ELR (cell line): ENCODE results near the gene UBD.

Source experiments
- DNase-seq: peaks from one replicate; pipeline ENCODE4 v3.0.0-alpha.2; 2015; ENCODE audit warnings: low read depth

The UBD gene

GRCh38 chr6:29521006-29521680, 38.4 kb downstream of the UBD start:
- DNase-seq: no peak

GRCh38 chr6:29520232-29520631, 39.3 kb downstream of the UBD start:
- no peak for DNase-seq

- DNase-seq: no peak
Measured at GRCh38 chr6:29519291-29520010, 40.1 kb downstream of the UBD start.

- no peak for DNase-seq
Measured at GRCh38 chr6:29517728-29518440, 41.6 kb downstream of the UBD start.

- no peak for DNase-seq
Measured at GRCh38 chr6:29517245-29517644, 42.3 kb downstream of the UBD start.

GRCh38 chr6:29516108-29516507, 43.4 kb downstream of the UBD start:
- DNase-seq: peak; percentile 89

GRCh38 chr6:29510746-29511300, 48.7 kb downstream of the UBD start:
- no peak for DNase-seq

- DNase-seq: peak; percentile 53
Measured at GRCh38 chr6:29510202-29510601, 49.3 kb downstream of the UBD start.

GRCh38 chr6:29509711-29510110, 49.8 kb downstream of the UBD start:
- DNase-seq: no peak

- DNase-seq: no peak
Measured at GRCh38 chr6:29509239-29509638, 50.3 kb downstream of the UBD start.

GRCh38 chr6:29507319-29507718, 52.2 kb downstream of the UBD start:
- DNase-seq: no peak

GRCh38 chr6:29506446-29507067, 53.0 kb downstream of the UBD start:
- DNase-seq: no peak

GRCh38 chr6:29505808-29506207, 53.7 kb downstream of the UBD start:
- DNase-seq: no peak
